Body of pancreas (tissue), 4 donors: ENCODE results near the gene TOMT. TPM values are rescaled to one million over a fixed set of nuclear protein-coding genes. Genes with fewer than 3 reads are reported as not detected.

Source experiments
- ATAC-seq: fragments of 150-250 bp; one replicate; pipeline ENCODE4 v1.9.1; 2016
- DNase-seq, 4 donors: peaks; one replicate each; pipeline ENCODE4 v3.0.0-alpha.2; 2019
- H3K27ac ChIP-seq, 4 donors: fragments of 200-600 bp; sonication (generic); 1 replicate in 3 of 4; 2 replicates in 1 of 4; pipeline versions ENCODE4 v1.5.1 to v1.6.1; 2016 to 2019; ENCODE audit warnings: mild to moderate bottlenecking in 1 of 4, mixed read lengths in 1 of 4, moderate library complexity in 1 of 4
- H3K27me3 ChIP-seq, 2 donors: fragments of 200-600 bp; sonication (generic); one replicate each; pipeline ENCODE4 v1.6.0; 2016; ENCODE audit warnings: mild to moderate bottlenecking in 1 of 2
- H3K36me3 ChIP-seq, 2 donors: fragments of 200-600 bp; sonication (generic); replicated peaks in 1 of 2; 2 replicates each; pipeline ENCODE4 v1.5.1; 2016; ENCODE audit warnings: low read depth in 2 of 2; ENCODE audit not compliant: insufficient read depth in 1 of 2
- H3K4me1 ChIP-seq: fragments of 200-600 bp; sonication (generic); one replicate; pipeline ENCODE4 v1.6.0; 2016
- H3K4me3 ChIP-seq, 2 donors: fragments of 200-600 bp; sonication (generic); 1 replicate in 1 of 2; 2 replicates in 1 of 2; pipeline ENCODE4 v1.5.1; 2016 to 2019
- H3K9me3 ChIP-seq, 3 donors: fragments of 200-600 bp; sonication (generic); 1 replicate in 2 of 3; 2 replicates in 1 of 3; pipeline ENCODE4 v1.5.1; 2016
- CTCF ChIP-seq, 7 experiments: fragments of 450-650 bp in 4 of 7; fragments of 200-600 bp in 3 of 7; sonication (generic) in 3 of 7; IDR thresholded peaks; one replicate each; pipeline ENCODE4 v1.5.1; 2016 to 2019; ENCODE audit warnings: antibody characterized with exemption in 7 of 7
- POLR2A ChIP-seq, 3 donors: fragments of 450-650 bp; IDR thresholded peaks; one replicate each; pipeline ENCODE4 v1.6.1; 2016; ENCODE audit warnings: antibody characterized with exemption in 3 of 3, mild to moderate bottlenecking in 2 of 3
- WGBS, 2 donors: methylation state at CpG; one replicate each; pipeline ENCODE4 v1.1.5; 2017; 5-methylcytosine and 5-hydroxymethylcytosine counted together
- intact Hi-C: fragments of 100-400 bp; cut with DNase I; formaldehyde crosslinking; loops from one replicate; pipeline ENCODE4 v1.15.1; 2023
- total RNA-seq, 2 donors: library from RNA; depleted of rRNA; stranded (reverse); fragments of >200 nt; gene quantifications; one replicate each; pipeline ENCODE4 v1.1.0, GENCODE V29; 2016

Gene TOMT
- total RNA-seq, 2 donors from 2014 or later, result not detected

- DNase-seq, result no peak
- intact Hi-C loops, result no loop called here
- TF ChIP-seq CTCF (IDR thresholded peaks at IDR 0.05), result no peak
- no peak for TF ChIP-seq POLR2A (IDR thresholded peaks at IDR 0.05)
- WGBS, 2 donors, result 61 to 73% methylated on average over 3 of the region's 3 CpGs
- Histone ChIP-seq H3K4me1 (peaks cover 16% of the 10 kb centered on the region), H3K36me3 (no peaks in the 10 kb centered on the region), H3K27me3 (no peaks in the 10 kb centered on the region), H3K9me3 (no peaks in the 10 kb centered on the region), H3K27ac (no peak overlapping the region), H3K4me3 (no peak overlapping the region)
- ATAC-seq, result no peak
These were observed 33.4 kb upstream of the TOMT start for GRCh38 chr11:72072348-72072747.

GRCh38 chr11:72075109-72075508, 30.6 kb upstream of the TOMT start:
- H3K27ac ChIP-seq, result no peak overlapping the region
- no peak for TF ChIP-seq CTCF (IDR thresholded peaks at IDR 0.05)
- no peak for TF ChIP-seq POLR2A (IDR thresholded peaks at IDR 0.05)
- H3K36me3 ChIP-seq, result no peaks in the 10 kb centered on the region
- no peaks in the 10 kb centered on the region for H3K27me3 ChIP-seq
- H3K4me1 ChIP-seq, result peaks cover 23% of the 10 kb centered on the region
- 86 to 93% methylated on average over 1 of the region's 1 CpG for WGBS, 2 donors
- ATAC-seq (no peak), DNase-seq (peak in 1 of 4 donors; percentile 22)
- intact Hi-C loops, result no loop called here
- no peak overlapping the region for H3K4me3 ChIP-seq
- no peaks in the 10 kb centered on the region for H3K9me3 ChIP-seq

GRCh38 chr11:72075756-72076155, 30.0 kb upstream of the TOMT start:
- DNase-seq (no peak), ATAC-seq (no peak)
- Histone ChIP-seq H3K4me3 (no peak overlapping the region), H3K9me3 (no peaks in the 10 kb centered on the region), H3K27ac (no peak overlapping the region), H3K27me3 (no peaks in the 10 kb centered on the region), H3K4me1 (peaks cover 18% of the 10 kb centered on the region), H3K36me3 (no peaks in the 10 kb centered on the region)
- WGBS, 2 donors, result 91 to 92% methylated on average over 4 of the region's 4 CpGs
- intact Hi-C loops, result no loop called here
- TF ChIP-seq POLR2A (IDR thresholded peaks at IDR 0.05) (no peak), CTCF (IDR thresholded peaks at IDR 0.05) (no peak)

GRCh38 chr11:72078477-72078876, 27.2 kb upstream of the TOMT start:
- intact Hi-C loops, result no loop called here
- H3K4me1 ChIP-seq, result peaks cover 25% of the 10 kb centered on the region

More at GRCh38 chr11:72078477-72078876, 27.2 kb upstream of the TOMT start:
- ATAC-seq, result no peak
- Histone ChIP-seq H3K9me3 (no peaks in the 10 kb centered on the region), H3K4me3 (no peak overlapping the region), H3K27ac (peak overlapping the region in 3 of 4 donors; percentile 87 to 96 (median 92)), H3K36me3 (no peaks in the 10 kb centered on the region), H3K27me3 (no peaks in the 10 kb centered on the region)
- WGBS, 2 donors, result 44 to 67% methylated on average over 6 of the region's 6 CpGs
- DNase-seq, result no peak
- TF ChIP-seq CTCF (IDR thresholded peaks at IDR 0.05) (no peak), POLR2A (IDR thresholded peaks at IDR 0.05) (no peak)
